ENCODE data around the gene LMF1.
"Not testable (repeated sequence)": the region's sequence is repeated elsewhere in the genome, so short reads cannot be mapped to it uniquely, and the experiment has no call there.

LMF1 gene

DNA sequence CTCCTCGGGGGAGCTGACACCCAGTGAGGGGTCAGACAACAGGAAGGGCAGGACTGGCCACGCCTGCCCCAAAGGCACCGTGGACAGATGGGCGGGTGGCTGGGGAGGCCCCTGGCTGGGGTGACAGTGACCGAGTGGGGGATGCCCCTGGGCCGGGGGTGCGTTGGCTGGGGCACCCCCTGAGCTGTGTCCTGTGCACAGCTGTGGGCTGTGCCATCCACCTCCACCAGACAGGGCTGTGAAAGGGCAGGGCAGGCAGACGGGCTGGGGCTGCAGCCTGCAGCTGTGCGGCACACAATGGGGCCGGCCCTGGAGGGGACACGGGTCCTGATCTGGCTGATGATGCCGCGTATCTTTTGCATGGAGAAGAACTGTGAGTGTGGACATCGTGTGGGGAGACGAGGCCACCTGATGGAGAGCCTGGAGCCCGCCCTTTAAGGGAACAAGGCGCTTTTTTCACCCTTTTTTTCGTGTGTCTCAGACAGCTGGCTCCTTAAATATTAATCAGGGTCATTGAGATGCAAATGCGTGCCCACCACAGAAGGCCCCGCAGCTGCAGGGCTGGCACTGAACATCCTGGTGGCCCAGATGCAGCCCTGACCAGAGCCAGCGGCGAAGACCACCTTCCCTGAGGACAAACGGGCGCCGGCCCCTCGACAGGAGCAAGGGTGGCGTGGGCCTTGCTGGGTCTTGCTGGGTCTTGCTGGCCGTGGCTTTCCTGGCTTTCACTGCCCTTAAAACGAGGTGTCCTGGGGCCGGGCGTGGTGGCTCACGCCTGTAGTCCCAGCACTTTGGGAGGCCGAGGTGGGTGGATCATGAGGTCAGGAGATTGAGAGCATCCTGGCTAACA, 127.8 kb downstream of the LMF1 start:
- ATAC-seq: no peak

DNA sequence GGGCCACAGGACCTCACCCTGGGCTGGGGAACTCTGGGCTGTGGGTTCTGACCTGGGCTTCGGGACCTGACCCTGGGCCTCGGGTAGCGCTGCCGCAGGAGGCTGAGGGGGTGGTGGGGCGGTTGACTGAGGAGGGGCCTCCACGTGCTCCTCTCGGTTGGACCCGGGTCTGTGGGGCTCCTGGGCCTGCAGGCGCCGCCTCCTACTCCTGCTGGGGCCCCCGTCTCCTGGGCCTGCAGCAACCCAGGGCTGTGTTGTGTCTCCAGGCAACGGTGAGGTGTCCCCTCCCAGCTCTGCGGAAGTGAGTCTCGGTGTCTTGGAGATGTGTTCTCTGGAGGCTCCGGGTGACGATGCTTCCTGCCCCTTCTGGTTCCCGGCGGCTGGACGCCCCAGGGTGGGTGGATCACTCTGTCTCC, 128.7 kb downstream of the LMF1 start:
- no peak for ATAC-seq

- ATAC-seq: no peak
Measured at GRCh38 chr16:841455-842060, 129.2 kb downstream of the LMF1 start.

DNA sequence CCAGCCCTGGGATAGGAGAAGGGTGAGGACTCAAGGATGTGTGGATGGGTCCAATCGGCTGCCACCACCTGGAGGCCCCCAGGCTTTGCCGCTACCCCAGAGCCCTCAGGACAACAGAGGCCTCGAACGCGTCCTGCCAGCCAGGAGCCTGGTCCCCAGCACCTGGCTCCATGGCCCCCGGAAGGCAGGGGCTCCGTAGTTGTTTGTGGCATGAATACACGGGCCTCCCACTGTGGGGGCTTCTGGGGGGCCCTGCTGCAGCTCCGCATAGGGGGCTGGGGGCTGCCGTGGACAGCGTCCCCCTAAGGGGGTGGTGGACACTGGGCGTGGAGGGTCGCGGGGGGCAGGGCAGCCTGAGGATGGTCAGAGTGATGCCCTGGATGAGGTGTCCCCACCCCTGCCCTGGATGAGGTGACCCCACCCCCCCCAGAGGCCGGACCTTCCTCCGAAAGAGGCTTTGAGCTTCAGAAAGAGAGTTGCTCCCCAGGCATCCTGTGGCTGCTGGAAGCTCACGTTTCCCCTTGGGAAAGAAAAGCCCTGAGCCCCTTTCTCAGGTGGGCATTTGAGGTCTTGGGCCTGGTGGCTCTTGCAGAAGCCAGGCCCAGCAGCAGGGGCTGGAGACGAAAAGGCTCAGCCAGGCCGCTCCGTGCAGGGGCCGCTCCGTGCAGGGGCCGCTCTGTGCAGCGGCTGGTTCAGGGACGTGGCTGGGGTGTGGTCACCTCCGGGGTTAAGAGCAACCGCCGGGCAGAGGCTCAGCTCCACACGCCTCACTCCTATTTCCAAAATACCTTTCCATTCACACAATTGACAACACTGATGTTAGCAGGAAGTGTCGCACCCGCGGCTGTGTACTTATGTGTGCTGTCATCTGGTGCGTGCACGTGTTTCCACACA, 130.0 kb downstream of the LMF1 start:
- ATAC-seq: no peak

- no peak for ATAC-seq
Measured at GRCh38 chr16:839643-840408, 131.0 kb downstream of the LMF1 start.

DNA sequence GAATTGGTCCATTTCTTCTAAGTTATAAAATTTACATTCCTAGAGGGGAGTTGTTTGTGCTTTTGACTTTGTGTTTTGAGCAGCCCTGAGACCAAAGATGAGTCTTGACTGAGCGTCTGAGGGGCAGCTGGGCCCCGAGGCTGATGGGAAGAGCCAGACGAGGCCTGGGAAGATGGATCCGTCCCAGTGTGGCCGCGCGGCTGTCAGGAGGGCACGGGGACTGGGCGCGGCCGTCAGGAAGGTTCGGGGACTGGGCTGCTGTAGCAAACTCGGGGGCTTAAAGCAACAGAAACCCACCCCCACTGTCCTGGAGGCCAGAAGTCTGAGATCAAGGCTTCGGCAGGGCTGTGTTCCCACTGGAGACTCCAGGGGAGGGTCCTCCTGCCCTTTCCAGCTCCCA, 132.0 kb downstream of the LMF1 start:
- ATAC-seq: no peak

GRCh38 chr16:836822-837221, 134.0 kb downstream of the LMF1 start:
- not testable (repeated sequence) for ATAC-seq

GRCh38 chr16:836221-836620, 134.6 kb downstream of the LMF1 start:
- no peak for ATAC-seq

- ATAC-seq: no peak
Measured at GRCh38 chr16:835373-835772, 135.4 kb downstream of the LMF1 start.

DNA sequence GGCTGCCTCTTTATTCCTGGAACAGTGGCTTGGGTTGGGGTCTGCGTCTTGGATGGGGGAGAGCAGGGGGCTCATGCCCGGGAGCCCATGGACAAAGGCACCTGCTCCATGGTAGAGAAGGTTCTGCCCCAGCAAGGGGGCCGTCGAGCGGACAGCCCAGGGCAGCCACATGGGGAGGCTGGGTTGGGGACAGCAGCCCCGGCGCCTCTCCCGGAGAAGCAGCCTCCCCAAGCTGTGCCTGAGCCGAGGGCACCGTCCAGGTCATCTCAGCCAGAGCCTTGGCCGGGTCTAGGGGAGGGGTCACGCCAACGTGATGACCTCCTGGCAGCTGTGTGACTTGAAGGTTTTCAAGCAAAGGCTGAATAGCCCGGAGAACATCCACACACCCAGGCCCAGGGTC, 137.4 kb downstream of the LMF1 start:
- no peak for ATAC-seq

- no peak for ATAC-seq
Measured at GRCh38 chr16:832652-833336, 138.0 kb downstream of the LMF1 start.

- ATAC-seq: no peak
Measured at GRCh38 chr16:831571-832413, 139.0 kb downstream of the LMF1 start.

DNA sequence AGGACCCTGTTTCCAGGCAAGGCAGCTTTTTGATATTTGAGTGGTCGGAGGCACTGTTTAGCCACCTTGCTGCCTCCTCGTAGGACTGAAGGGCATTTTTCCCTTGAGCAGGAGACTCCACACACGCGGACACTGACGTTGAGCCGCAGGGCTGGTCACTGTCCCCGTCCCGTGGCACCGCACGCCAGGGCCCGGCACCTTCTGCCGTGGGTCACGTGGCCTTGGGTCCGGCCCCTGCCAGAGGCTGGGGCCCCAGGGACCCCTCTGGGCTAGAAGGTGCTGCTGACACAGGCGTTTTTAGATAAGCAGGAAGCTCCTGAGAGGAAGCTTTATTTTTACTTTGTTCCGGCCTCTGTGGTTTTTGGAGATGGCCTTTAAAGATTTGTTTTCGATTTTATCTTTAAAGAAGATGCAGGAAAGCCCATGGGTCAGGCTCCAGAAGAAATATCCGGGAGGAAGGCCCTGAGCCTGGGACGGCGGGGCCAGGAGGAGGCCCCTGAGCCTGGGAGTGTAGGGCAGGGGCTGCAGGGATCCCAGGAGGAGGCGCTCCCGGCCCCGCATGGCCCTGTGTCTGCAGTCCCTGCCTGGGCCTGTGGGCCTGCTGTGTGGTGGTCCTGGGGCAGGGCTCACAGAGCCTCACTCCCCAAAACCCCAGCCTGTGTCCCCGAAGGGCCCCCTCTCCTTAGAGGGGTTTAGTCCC, 139.8 kb downstream of the LMF1 start:
- no peak for ATAC-seq

GRCh38 chr16:830107-830870, 140.5 kb downstream of the LMF1 start:
- no peak for ATAC-seq

DNA sequence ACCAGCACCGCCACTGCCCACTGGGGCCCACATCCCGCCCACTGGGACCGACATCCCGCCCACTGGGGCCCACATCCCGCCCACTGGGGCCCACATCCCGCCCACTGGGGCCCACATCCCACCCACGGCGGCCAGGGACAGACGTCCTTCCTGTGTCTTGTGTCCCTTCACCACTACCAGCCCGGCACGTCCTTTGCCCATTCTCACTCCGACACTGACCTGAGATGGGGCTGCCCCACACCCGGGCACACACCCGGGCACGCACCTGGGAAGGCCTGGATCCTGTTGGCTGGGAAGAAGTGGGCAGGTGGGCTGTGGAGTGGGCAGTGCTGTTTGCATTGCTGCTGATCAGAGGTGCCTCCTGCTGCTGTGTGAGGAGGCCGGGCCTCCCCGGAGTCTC, 141.9 kb downstream of the LMF1 start:
- no peak for ATAC-seq

DNA sequence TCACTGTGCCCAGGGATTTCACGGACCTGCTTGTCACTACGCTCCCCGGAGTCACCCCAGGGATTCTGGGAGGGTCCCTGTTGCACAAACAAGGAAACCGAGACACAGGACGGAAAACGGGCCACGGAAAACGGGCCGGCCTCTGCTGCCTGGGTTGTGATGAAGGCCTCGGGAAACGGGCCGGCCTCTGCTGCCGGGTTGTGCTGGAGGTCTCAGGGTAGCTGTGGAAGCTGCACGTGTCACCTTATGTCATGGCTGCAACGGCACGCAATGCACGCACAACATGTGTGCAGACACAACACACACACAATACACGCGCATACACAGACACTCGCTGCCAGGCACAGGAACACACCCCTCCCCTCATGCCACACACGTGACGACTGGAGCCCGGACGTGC, 143.3 kb downstream of the LMF1 start:
- no peak for ATAC-seq

- no peak for ATAC-seq
Measured at GRCh38 chr16:825341-826061, 145.3 kb downstream of the LMF1 start.

GRCh38 chr16:824601-825000, 146.2 kb downstream of the LMF1 start:
- no peak for ATAC-seq

DNA sequence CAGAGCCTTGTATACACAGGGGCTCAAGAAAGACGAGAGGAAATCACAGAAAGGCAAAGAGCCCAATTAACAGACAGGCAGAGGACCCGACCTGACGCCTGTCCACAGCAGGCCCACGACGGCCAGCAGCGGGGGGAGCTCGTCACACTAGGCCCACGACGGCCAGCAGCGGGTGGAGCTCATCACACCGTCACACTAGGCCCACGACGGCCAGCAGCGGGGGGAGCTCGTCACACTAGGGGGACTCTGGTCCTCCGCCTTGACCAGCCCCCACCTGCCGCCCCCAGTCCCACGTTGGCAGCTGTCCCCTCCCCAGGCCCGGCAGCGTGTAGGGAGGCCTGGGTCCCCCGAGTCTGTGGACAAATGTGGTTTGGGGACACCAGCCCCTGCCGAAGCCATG, 146.6 kb downstream of the LMF1 start:
- ATAC-seq: no peak

All from activated CD4-positive, CD25-positive, alpha-beta regulatory T cell treated with anti-CD3 and anti-CD28 coated beads, Interleukin-2, amount 50 U/mL, for 24 hours (primary cell).